GM12878 (cell line): ENCODE results near the gene TPST1.

Experiments
- NRF1 ChIP-seq: conservative IDR thresholded peaks from 2 replicates; pipeline ENCODE4 v1.6.1; 2011; ENCODE audit warnings: mild to moderate bottlenecking, low read depth, low read length, improper control_type of control experiment
- POLR2A ChIP-seq: IDR thresholded peaks from 2 replicates; pipeline ENCODE4 v1.6.1; 2011; ENCODE audit warnings: low read depth, mild to moderate bottlenecking, low read length
- STAT1 ChIP-seq: fragments of 450-650 bp; conservative IDR thresholded peaks from 2 replicates; pipeline ENCODE4 v1.6.1; 2014; ENCODE audit warnings: antibody characterized with exemption, mild to moderate bottlenecking

GRCh38 chr7:66377714-66378113 lies 172.6 kb downstream of the TPST1 start:
- TF ChIP-seq POLR2A (no peak), NRF1 (no peak), STAT1 (no peak)
